Measurements from ENCODE around the gene DYNAP.

GRCh38 chr18:54584065-54584464 is 7.0 kb upstream of the DYNAP start:
- no peak for TF ChIP-seq CTCF (IDR thresholded peaks at IDR 0.05; ENCODE audit: insufficient read depth, low read length)
- TF ChIP-seq REST (IDR thresholded peaks at IDR 0.05; ENCODE audit: insufficient replicate concordance, low read depth): no peak
